HepG2 (cell line): Measurements from ENCODE around the gene FRMD4B.

Experiments used
- FOXA3 ChIP-seq: IDR thresholded peaks from 2 replicates; pipeline ENCODE4 v1.6.1; 2016; ENCODE audit warnings: missing genetic modification reagents, missing compliant biosample characterization
- SMAD1 ChIP-seq: sonication (generic); formaldehyde crosslinking; IDR thresholded peaks from 2 replicates; pipeline ENCODE4 v1.4.0; 2020; ENCODE audit warnings: missing genetic modification reagents, low read depth, mild to moderate bottlenecking, borderline replicate concordance
- TP53 ChIP-seq: sonication (generic); formaldehyde crosslinking; conservative IDR thresholded peaks from 2 replicates; pipeline ENCODE4 v1.4.0; 2020; ENCODE audit warnings: missing genetic modification reagents
- YY1 ChIP-seq: IDR thresholded peaks from 2 replicates; pipeline ENCODE4 v1.6.1; 2011; ENCODE audit warnings: low read length, low read depth, moderate library complexity, mild to moderate bottlenecking; ENCODE audit not compliant: insufficient read depth, insufficient replicate concordance
- ZFP41 ChIP-seq: sonication (generic); formaldehyde crosslinking; IDR thresholded peaks from 2 replicates; pipeline ENCODE4 v1.4.0; 2020; ENCODE audit warnings: mild to moderate bottlenecking, missing genetic modification reagents, borderline replicate concordance
- ZNF263 ChIP-seq: sonication (generic); formaldehyde crosslinking; IDR thresholded peaks from 2 replicates; pipeline ENCODE4 v1.4.0; 2020; ENCODE audit warnings: missing genetic modification reagents
- TF ChIP-seq, protein P1 (sequence below): sonication (generic); formaldehyde crosslinking; IDR thresholded peaks from 2 replicates; pipeline ENCODE4 v1.5.1; 2020; ENCODE audit warnings: mild to moderate bottlenecking, missing genetic modification reagents, moderate library complexity
- TF ChIP-seq, protein P2 (sequence below): sonication (generic); formaldehyde crosslinking; IDR thresholded peaks from 2 replicates; pipeline ENCODE4 v1.4.0; 2020; ENCODE audit warnings: missing genetic modification reagents, borderline replicate concordance
- TF ChIP-seq, protein P3 (sequence below): sonication (generic); formaldehyde crosslinking; IDR thresholded peaks from 2 replicates; pipeline ENCODE4 v1.4.0; 2020; ENCODE audit warnings: low read depth, mild to moderate bottlenecking, missing genetic modification reagents
- TF ChIP-seq, protein P4 (sequence below): sonication (generic); formaldehyde crosslinking; conservative IDR thresholded peaks from 2 replicates; pipeline ENCODE4 v1.4.0; 2020; ENCODE audit warnings: missing genetic modification reagents
- TF ChIP-seq, protein P5 (sequence below): sonication (generic); formaldehyde crosslinking; IDR thresholded peaks from 2 replicates; pipeline ENCODE4 v1.5.0; 2020; ENCODE audit warnings: mild to moderate bottlenecking, missing genetic modification reagents, moderate library complexity

DNA sequence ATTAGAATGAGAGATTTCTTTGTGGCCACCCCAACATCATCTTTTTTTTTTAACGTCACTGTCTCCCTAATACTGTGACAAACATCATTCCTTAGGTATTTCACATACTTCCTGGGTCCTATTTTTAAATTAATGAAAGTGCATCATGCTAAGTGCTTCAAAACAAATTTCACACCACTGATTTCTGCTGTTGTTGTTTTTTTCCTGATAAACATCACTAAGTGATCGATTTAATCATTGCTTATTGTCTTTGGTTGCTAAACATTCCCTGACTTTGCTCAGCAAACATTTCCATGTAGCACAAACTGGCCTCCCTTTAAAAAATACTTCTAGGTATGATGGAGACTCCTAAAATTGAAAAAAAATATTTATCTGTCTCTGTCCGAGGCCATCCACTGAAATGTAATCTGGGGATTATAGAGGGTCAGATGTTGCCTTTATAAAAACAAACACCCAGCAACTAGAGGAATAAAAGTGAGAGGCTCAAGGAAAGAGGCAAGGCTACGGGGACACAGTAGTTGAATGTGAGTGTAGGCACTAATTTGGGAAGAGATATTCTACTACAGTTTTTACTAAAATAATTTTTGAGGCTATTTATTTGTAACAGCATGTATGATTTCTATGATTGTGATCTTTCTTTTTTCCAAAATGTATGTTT lies 243.0 kb downstream of the FRMD4B start:
- TF ChIP-seq, protein P1, sequence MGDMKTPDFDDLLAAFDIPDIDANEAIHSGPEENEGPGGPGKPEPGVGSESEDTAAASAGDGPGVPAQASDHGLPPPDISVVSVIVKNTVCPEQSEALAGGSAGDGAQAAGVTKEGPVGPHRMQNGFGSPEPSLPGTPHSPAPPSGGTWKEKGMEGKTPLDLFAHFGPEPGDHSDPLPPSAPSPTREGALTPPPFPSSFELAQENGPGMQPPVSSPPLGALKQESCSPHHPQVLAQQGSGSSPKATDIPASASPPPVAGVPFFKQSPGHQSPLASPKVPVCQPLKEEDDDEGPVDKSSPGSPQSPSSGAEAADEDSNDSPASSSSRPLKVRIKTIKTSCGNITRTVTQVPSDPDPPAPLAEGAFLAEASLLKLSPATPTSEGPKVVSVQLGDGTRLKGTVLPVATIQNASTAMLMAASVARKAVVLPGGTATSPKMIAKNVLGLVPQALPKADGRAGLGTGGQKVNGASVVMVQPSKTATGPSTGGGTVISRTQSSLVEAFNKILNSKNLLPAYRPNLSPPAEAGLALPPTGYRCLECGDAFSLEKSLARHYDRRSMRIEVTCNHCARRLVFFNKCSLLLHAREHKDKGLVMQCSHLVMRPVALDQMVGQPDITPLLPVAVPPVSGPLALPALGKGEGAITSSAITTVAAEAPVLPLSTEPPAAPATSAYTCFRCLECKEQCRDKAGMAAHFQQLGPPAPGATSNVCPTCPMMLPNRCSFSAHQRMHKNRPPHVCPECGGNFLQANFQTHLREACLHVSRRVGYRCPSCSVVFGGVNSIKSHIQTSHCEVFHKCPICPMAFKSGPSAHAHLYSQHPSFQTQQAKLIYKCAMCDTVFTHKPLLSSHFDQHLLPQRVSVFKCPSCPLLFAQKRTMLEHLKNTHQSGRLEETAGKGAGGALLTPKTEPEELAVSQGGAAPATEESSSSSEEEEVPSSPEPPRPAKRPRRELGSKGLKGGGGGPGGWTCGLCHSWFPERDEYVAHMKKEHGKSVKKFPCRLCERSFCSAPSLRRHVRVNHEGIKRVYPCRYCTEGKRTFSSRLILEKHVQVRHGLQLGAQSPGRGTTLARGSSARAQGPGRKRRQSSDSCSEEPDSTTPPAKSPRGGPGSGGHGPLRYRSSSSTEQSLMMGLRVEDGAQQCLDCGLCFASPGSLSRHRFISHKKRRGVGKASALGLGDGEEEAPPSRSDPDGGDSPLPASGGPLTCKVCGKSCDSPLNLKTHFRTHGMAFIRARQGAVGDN (CRISPR knock-in tag): no peak
- TF ChIP-seq TP53 (CRISPR knock-in tag): no peak
- no peak for TF ChIP-seq SMAD1
- TF ChIP-seq YY1: no peak
- TF ChIP-seq, protein P2, sequence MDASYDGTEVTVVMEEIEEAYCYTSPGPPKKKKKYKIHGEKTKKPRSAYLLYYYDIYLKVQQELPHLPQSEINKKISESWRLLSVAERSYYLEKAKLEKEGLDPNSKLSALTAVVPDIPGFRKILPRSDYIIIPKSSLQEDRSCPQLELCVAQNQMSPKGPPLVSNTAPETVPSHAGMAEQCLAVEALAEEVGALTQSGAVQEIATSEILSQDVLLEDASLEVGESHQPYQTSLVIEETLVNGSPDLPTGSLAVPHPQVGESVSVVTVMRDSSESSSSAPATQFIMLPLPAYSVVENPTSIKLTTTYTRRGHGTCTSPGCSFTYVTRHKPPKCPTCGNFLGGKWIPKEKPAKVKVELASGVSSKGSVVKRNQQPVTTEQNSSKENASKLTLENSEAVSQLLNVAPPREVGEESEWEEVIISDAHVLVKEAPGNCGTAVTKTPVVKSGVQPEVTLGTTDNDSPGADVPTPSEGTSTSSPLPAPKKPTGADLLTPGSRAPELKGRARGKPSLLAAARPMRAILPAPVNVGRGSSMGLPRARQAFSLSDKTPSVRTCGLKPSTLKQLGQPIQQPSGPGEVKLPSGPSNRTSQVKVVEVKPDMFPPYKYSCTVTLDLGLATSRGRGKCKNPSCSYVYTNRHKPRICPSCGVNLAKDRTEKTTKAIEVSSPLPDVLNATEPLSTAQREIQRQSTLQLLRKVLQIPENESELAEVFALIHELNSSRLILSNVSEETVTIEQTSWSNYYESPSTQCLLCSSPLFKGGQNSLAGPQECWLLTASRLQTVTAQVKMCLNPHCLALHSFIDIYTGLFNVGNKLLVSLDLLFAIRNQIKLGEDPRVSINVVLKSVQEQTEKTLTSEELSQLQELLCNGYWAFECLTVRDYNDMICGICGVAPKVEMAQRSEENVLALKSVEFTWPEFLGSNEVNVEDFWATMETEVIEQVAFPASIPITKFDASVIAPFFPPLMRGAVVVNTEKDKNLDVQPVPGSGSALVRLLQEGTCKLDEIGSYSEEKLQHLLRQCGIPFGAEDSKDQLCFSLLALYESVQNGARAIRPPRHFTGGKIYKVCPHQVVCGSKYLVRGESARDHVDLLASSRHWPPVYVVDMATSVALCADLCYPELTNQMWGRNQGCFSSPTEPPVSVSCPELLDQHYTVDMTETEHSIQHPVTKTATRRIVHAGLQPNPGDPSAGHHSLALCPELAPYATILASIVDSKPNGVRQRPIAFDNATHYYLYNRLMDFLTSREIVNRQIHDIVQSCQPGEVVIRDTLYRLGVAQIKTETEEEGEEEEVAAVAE (CRISPR knock-in tag): no peak
- TF ChIP-seq, protein P3, sequence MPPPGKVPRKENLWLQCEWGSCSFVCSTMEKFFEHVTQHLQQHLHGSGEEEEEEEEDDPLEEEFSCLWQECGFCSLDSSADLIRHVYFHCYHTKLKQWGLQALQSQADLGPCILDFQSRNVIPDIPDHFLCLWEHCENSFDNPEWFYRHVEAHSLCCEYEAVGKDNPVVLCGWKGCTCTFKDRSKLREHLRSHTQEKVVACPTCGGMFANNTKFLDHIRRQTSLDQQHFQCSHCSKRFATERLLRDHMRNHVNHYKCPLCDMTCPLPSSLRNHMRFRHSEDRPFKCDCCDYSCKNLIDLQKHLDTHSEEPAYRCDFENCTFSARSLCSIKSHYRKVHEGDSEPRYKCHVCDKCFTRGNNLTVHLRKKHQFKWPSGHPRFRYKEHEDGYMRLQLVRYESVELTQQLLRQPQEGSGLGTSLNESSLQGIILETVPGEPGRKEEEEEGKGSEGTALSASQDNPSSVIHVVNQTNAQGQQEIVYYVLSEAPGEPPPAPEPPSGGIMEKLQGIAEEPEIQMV (CRISPR knock-in tag): no peak
- TF ChIP-seq, protein P4, sequence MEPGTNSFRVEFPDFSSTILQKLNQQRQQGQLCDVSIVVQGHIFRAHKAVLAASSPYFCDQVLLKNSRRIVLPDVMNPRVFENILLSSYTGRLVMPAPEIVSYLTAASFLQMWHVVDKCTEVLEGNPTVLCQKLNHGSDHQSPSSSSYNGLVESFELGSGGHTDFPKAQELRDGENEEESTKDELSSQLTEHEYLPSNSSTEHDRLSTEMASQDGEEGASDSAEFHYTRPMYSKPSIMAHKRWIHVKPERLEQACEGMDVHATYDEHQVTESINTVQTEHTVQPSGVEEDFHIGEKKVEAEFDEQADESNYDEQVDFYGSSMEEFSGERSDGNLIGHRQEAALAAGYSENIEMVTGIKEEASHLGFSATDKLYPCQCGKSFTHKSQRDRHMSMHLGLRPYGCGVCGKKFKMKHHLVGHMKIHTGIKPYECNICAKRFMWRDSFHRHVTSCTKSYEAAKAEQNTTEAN (CRISPR knock-in tag): no peak
- no peak for TF ChIP-seq FOXA3
- TF ChIP-seq, protein P5, sequence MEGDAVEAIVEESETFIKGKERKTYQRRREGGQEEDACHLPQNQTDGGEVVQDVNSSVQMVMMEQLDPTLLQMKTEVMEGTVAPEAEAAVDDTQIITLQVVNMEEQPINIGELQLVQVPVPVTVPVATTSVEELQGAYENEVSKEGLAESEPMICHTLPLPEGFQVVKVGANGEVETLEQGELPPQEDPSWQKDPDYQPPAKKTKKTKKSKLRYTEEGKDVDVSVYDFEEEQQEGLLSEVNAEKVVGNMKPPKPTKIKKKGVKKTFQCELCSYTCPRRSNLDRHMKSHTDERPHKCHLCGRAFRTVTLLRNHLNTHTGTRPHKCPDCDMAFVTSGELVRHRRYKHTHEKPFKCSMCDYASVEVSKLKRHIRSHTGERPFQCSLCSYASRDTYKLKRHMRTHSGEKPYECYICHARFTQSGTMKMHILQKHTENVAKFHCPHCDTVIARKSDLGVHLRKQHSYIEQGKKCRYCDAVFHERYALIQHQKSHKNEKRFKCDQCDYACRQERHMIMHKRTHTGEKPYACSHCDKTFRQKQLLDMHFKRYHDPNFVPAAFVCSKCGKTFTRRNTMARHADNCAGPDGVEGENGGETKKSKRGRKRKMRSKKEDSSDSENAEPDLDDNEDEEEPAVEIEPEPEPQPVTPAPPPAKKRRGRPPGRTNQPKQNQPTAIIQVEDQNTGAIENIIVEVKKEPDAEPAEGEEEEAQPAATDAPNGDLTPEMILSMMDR (CRISPR knock-in tag): no peak
- no peak for TF ChIP-seq ZNF263 (CRISPR knock-in tag)
- TF ChIP-seq ZFP41 (CRISPR knock-in tag): no peak
